ENCODE data around the gene SOX8. TPM values are rescaled to one million over a fixed set of nuclear protein-coding genes. Genes with fewer than 3 reads are reported as not detected.

The SOX8 gene
- total and polyA plus RNA-seq, 2 experiments from 2014 or later: 5.7 to 26.2 TPM

DNA sequence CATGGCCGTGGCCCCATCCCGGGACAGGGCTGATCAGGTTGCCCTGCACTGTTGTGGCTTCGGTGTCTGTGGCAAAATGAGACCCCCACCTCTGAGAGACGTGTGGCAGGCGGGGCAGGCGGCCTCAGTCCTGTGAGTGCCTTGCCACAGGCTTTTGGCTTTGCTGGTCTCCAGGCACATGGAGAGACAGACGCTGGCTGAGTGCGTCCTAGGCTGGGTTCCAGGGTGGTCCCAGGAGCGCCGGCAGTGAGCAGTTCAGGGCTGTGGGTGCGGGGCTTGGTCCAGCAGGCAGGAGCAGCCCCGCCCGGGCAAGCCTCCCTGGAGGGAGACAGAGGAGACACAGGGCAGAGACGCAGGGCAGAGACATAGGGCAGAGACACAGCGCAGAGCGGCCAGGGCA, 29.2 kb downstream of the SOX8 start (continued):
- TF ChIP-seq, protein P1, sequence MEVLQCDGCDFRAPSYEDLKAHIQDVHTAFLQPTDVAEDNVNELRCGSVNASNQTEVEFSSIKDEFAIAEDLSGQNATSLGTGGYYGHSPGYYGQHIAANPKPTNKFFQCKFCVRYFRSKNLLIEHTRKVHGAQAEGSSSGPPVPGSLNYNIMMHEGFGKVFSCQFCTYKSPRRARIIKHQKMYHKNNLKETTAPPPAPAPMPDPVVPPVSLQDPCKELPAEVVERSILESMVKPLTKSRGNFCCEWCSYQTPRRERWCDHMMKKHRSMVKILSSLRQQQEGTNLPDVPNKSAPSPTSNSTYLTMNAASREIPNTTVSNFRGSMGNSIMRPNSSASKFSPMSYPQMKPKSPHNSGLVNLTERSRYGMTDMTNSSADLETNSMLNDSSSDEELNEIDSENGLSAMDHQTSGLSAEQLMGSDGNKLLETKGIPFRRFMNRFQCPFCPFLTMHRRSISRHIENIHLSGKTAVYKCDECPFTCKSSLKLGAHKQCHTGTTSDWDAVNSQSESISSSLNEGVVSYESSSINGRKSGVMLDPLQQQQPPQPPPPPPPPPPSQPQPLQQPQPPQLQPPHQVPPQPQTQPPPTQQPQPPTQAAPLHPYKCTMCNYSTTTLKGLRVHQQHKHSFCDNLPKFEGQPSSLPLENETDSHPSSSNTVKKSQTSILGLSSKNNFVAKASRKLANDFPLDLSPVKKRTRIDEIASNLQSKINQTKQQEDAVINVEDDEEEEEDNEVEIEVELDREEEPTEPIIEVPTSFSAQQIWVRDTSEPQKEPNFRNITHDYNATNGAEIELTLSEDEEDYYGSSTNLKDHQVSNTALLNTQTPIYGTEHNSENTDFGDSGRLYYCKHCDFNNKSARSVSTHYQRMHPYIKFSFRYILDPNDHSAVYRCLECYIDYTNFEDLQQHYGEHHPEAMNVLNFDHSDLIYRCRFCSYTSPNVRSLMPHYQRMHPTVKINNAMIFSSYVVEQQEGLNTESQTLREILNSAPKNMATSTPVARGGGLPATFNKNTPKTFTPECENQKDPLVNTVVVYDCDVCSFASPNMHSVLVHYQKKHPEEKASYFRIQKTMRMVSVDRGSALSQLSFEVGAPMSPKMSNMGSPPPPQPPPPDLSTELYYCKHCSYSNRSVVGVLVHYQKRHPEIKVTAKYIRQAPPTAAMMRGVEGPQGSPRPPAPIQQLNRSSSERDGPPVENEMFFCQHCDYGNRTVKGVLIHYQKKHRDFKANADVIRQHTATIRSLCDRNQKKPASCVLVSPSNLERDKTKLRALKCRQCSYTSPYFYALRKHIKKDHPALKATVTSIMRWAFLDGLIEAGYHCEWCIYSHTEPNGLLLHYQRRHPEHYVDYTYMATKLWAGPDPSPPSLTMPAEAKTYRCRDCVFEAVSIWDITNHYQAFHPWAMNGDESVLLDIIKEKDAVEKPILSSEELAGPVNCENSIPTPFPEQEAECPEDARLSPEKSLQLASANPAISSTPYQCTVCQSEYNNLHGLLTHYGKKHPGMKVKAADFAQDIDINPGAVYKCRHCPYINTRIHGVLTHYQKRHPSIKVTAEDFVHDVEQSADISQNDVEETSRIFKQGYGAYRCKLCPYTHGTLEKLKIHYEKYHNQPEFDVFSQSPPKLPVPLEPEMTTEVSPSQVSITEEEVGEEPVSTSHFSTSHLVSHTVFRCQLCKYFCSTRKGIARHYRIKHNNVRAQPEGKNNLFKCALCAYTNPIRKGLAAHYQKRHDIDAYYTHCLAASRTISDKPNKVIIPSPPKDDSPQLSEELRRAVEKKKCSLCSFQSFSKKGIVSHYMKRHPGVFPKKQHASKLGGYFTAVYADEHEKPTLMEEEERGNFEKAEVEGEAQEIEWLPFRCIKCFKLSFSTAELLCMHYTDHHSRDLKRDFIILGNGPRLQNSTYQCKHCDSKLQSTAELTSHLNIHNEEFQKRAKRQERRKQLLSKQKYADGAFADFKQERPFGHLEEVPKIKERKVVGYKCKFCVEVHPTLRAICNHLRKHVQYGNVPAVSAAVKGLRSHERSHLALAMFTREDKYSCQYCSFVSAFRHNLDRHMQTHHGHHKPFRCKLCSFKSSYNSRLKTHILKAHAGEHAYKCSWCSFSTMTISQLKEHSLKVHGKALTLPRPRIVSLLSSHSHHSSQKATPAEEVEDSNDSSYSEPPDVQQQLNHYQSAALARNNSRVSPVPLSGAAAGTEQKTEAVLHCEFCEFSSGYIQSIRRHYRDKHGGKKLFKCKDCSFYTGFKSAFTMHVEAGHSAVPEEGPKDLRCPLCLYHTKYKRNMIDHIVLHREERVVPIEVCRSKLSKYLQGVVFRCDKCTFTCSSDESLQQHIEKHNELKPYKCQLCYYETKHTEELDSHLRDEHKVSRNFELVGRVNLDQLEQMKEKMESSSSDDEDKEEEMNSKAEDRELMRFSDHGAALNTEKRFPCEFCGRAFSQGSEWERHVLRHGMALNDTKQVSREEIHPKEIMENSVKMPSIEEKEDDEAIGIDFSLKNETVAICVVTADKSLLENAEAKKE (CRISPR knock-in tag; IDR thresholded peaks at IDR 0.05): no peak
- TF ChIP-seq CREB1 (CRISPR knock-in tag; IDR thresholded peaks at IDR 0.05; ENCODE audit: low read depth) (no peak), STAT1 (IDR thresholded peaks at IDR 0.05; ENCODE audit: unreplicated experiment) (no peak), POLR2AphosphoS5 (IDR thresholded peaks at IDR 0.05; ENCODE audit: low read depth) (no peak), ZNF331 (CRISPR knock-in tag; IDR thresholded peaks at IDR 0.05; ENCODE audit: low read depth) (no peak)
- TF ChIP-seq, protein P2, sequence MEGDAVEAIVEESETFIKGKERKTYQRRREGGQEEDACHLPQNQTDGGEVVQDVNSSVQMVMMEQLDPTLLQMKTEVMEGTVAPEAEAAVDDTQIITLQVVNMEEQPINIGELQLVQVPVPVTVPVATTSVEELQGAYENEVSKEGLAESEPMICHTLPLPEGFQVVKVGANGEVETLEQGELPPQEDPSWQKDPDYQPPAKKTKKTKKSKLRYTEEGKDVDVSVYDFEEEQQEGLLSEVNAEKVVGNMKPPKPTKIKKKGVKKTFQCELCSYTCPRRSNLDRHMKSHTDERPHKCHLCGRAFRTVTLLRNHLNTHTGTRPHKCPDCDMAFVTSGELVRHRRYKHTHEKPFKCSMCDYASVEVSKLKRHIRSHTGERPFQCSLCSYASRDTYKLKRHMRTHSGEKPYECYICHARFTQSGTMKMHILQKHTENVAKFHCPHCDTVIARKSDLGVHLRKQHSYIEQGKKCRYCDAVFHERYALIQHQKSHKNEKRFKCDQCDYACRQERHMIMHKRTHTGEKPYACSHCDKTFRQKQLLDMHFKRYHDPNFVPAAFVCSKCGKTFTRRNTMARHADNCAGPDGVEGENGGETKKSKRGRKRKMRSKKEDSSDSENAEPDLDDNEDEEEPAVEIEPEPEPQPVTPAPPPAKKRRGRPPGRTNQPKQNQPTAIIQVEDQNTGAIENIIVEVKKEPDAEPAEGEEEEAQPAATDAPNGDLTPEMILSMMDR (conservative IDR thresholded peaks at IDR 0.05; ENCODE audit: low read depth in 2 of 2): no peak

DNA sequence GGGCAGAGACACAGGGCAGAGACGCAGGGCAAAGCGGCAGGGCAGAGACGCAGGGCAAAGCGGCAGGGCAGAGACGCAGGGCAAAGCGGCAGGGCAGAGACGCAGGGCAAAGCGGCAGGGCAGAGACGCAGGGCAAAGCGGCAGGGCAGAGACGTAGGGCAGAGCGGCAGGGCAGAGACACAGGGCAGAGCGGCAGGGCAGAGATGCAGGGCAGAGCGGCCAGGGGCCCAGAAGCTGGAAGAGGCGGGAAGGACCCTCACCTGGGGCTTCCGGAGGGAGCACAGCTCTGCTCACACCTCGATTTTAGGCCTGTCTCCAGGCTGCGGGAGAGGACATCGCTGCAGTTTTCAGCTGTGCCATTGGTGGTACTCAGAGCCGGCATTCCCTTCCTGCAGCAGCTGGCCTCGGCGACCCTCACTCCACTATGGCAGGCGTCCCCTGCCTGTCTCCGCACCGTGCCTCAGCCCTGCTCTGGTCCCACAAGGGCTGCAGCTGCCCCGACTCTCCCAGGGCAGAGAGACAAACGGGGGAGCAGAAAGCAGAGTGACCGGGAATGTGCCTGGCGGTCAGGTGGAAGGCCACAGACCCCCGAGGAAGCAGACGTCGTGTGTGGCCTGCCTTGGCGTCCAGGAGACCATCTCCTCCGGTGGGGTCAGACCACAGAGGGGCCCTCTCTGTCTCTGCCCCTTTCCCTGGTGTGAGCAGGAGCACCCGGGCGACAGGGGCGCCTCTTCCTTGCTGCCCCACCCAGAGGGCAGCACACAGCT, 29.9 kb downstream of the SOX8 start:
- no peaks in the 10 kb centered on the region for H3F3A ChIP-seq (replicated peaks; ENCODE audit: low read depth)
- H3K79me2 ChIP-seq (replicated peaks; ENCODE audit: insufficient read depth): no peaks in the 10 kb centered on the region
- Mint-ChIP-seq H3K4me1 (no peaks in the 10 kb centered on the region), H3K4me3 (no peak overlapping the region), H3K27ac (no peak overlapping the region), H3K27me3 (ENCODE audit: insufficient read depth, low read depth, poor library complexity) (peaks cover 11% of the 10 kb centered on the region), H3K36me3 (ENCODE audit: low read depth) (no peaks in the 10 kb centered on the region), H3K9me3 (no peaks in the 10 kb centered on the region)
- DNase-seq (ENCODE audit: low spot score): no peak
- no peaks in the 10 kb centered on the region for H3K4me1 ChIP-seq (ENCODE audit: insufficient read depth)
- no peaks in the 10 kb centered on the region for H3K9me2 ChIP-seq (ENCODE audit: insufficient read depth)
- no peak overlapping the region for H2AFZ ChIP-seq
- H3K4me2 ChIP-seq: no peak overlapping the region
- H3K36me3 ChIP-seq (ENCODE audit: insufficient read depth): no peaks in the 10 kb centered on the region
- ATAC-seq: 0 out of 3 replicates have a peak, but pooled peaks have one; percentile 11
- no peak overlapping the region for H3K27ac ChIP-seq (ENCODE audit: low read depth)
- no peak overlapping the region for H3K4me3 ChIP-seq
- no peaks in the 10 kb centered on the region for H4K20me1 ChIP-seq (replicated peaks; ENCODE audit: insufficient read depth)
- no peaks in the 10 kb centered on the region for H3K27me3 ChIP-seq (ENCODE audit: insufficient read depth)
- TF ChIP-seq, protein P3, sequence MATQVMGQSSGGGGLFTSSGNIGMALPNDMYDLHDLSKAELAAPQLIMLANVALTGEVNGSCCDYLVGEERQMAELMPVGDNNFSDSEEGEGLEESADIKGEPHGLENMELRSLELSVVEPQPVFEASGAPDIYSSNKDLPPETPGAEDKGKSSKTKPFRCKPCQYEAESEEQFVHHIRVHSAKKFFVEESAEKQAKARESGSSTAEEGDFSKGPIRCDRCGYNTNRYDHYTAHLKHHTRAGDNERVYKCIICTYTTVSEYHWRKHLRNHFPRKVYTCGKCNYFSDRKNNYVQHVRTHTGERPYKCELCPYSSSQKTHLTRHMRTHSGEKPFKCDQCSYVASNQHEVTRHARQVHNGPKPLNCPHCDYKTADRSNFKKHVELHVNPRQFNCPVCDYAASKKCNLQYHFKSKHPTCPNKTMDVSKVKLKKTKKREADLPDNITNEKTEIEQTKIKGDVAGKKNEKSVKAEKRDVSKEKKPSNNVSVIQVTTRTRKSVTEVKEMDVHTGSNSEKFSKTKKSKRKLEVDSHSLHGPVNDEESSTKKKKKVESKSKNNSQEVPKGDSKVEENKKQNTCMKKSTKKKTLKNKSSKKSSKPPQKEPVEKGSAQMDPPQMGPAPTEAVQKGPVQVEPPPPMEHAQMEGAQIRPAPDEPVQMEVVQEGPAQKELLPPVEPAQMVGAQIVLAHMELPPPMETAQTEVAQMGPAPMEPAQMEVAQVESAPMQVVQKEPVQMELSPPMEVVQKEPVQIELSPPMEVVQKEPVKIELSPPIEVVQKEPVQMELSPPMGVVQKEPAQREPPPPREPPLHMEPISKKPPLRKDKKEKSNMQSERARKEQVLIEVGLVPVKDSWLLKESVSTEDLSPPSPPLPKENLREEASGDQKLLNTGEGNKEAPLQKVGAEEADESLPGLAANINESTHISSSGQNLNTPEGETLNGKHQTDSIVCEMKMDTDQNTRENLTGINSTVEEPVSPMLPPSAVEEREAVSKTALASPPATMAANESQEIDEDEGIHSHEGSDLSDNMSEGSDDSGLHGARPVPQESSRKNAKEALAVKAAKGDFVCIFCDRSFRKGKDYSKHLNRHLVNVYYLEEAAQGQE (IDR thresholded peaks at IDR 0.05; ENCODE audit: unreplicated experiment): no peak
- TF ChIP-seq, protein P2 (conservative IDR thresholded peaks at IDR 0.05; ENCODE audit: low read depth in 2 of 2): no peak
- TF ChIP-seq POLR2AphosphoS5 (IDR thresholded peaks at IDR 0.05; ENCODE audit: low read depth): no peak
- no peak for TF ChIP-seq JUNB (IDR thresholded peaks at IDR 0.05; ENCODE audit: unreplicated experiment)
- TF ChIP-seq EZH2 (IDR thresholded peaks at IDR 0.05; ENCODE audit: low read depth, unreplicated experiment): no peak
- no peak for TF ChIP-seq EZH2phosphoT487 (IDR thresholded peaks at IDR 0.05; ENCODE audit: unreplicated experiment)
